NT2/D1 (cell line): ENCODE data around the gene TFG.

Experiments used
- SUZ12 ChIP-seq: IDR thresholded peaks from 2 replicates; pipeline ENCODE4 v1.6.1; 2011; ENCODE audit not compliant: insufficient read length, insufficient read depth; ENCODE audit errors: extremely low read depth
- YY1 ChIP-seq: IDR thresholded peaks from 2 replicates; pipeline ENCODE4 v1.6.1; 2011; ENCODE audit not compliant: insufficient read length, insufficient read depth
- ZNF274 ChIP-seq: IDR thresholded peaks from 2 replicates; pipeline ENCODE4 v1.6.1; 2011; ENCODE audit warnings: mild to moderate bottlenecking, low read depth, low read length

DNA sequence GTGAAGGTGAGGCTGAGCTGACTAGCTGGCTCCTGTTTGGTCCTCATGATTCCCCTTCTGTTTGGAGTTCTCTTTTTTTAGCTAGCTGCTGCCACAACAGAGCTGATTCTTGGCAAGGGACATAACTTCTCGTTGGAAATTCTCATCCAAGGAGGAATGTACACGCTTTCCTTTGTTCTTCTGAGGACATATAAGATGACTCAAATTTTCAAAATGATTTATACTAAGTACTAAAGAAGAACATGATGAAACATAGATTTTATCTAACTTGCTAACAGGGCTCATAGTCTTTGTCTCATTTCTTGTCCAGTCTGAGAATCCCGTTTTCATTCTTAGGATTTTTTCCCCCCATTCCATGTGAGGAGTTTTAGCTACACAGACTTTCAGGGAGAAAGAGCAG, 2.9 kb upstream of the TFG start:
- TF ChIP-seq YY1 (no peak), ZNF274 (no peak), SUZ12 (no peak)
